IMR-90 (cell line): ENCODE results near the gene HS3ST5. TPM values are rescaled to one million over a fixed set of nuclear protein-coding genes. Genes with fewer than 3 reads are reported as not detected.
A peak's percentile ranks its signal among the peaks of the same experiment; 100 is the strongest.

Source experiments
- ATAC-seq: fragments of 200-7000 bp; cut with Tn5 transposase; 2 replicates; pipeline ENCODE4 v1.9.1; 2020; ENCODE audit warnings: low read depth, mild to moderate bottlenecking, moderate library complexity
- BruUV-seq: library from RNA; stranded (reverse); fragments of 400-500 nt; replicated peaks from 2 replicates; lab custom pipeline; 2021; lab: Mats Ljungman, UMichigan
- CTCF ChIA-PET: fragments of 300-600 bp; formaldehyde crosslinking; extraction: SDS; loops from one replicate; lab custom pipeline; 2021; ENCODE audit warnings: antibody characterized with exemption; lab: Yijun Ruan, JAX
- POLR2A ChIA-PET: fragments of 300-600 bp; sonication (Branson Sonifier 250); formaldehyde crosslinking; loops from one replicate; lab custom pipeline; 2022; ENCODE audit warnings: antibody characterized with exemption; ENCODE audit not compliant: unreplicated experiment; lab: Charles Lee
- DNase-seq: peaks from one replicate; pipeline ENCODE4 v3.0.0; 2013
- H2AFZ ChIP-seq: replicated peaks from 2 replicates; pipeline ENCODE3; 2013; ENCODE audit warnings: low read length, mild to moderate bottlenecking; ENCODE audit not compliant: poor library complexity
- H2AK5ac ChIP-seq: 2 replicates; pipeline ENCODE4 v1.6.1; 2013; ENCODE audit warnings: low read depth, low read length, inconsistent platforms
- H2AK9ac ChIP-seq: replicated peaks from 2 replicates; pipeline ENCODE3; 2013; ENCODE audit warnings: mild to moderate bottlenecking, low read depth, low read length, moderate library complexity; ENCODE audit not compliant: poor library complexity
- H2BK120ac ChIP-seq: 2 replicates; pipeline ENCODE4 v1.6.1; 2013; ENCODE audit warnings: low read depth, low read length, inconsistent platforms
- H2BK15ac ChIP-seq: 3 replicates; pipeline ENCODE4 v1.6.1; 2013; ENCODE audit warnings: low read depth, low read length, inconsistent platforms
- H2BK20ac ChIP-seq: 2 replicates; pipeline ENCODE4 v1.6.1; 2013; ENCODE audit warnings: low read depth, mild to moderate bottlenecking, inconsistent platforms, low read length, moderate library complexity
- H2BK5ac ChIP-seq: 2 replicates; pipeline ENCODE4 v1.6.1; 2013; ENCODE audit warnings: mild to moderate bottlenecking, low read depth, low read length, inconsistent platforms; ENCODE audit not compliant: poor library complexity, severe bottlenecking
- H3K14ac ChIP-seq: replicated peaks from 2 replicates; pipeline ENCODE4 v1.6.1; 2013; ENCODE audit warnings: low read depth, low read length, inconsistent platforms
- H3K18ac ChIP-seq: 2 replicates; pipeline ENCODE4 v1.6.1; 2013; ENCODE audit warnings: low read depth, low read length, control low read depth
- H3K23ac ChIP-seq: 2 replicates; pipeline ENCODE4 v1.6.1; 2013; ENCODE audit warnings: low read depth, low read length, inconsistent platforms
- H3K27ac ChIP-seq: 2 replicates; pipeline ENCODE4 v1.5.1; 2013; ENCODE audit warnings: mild to moderate bottlenecking, control low read depth, low read length; ENCODE audit not compliant: insufficient read depth
- H3K27me3 ChIP-seq: 2 replicates; pipeline ENCODE4 v1.6.1; 2013; ENCODE audit warnings: low read length; ENCODE audit not compliant: control insufficient read depth, insufficient read depth
- H3K36me3 ChIP-seq: 2 replicates; pipeline ENCODE4 v1.6.1; 2013; ENCODE audit warnings: low read length, mixed read lengths; ENCODE audit not compliant: control insufficient read depth, insufficient read depth
- H3K4ac ChIP-seq: 2 replicates; pipeline ENCODE4 v1.6.1; 2013; ENCODE audit warnings: low read depth, low read length, inconsistent platforms
- H3K4me1 ChIP-seq: 2 replicates; pipeline ENCODE4 v1.6.1; 2013; ENCODE audit warnings: low read length, mixed read lengths; ENCODE audit not compliant: control insufficient read depth, insufficient read depth
- H3K4me2 ChIP-seq: 2 replicates; pipeline ENCODE4 v1.6.1; 2013; ENCODE audit warnings: low read depth, mild to moderate bottlenecking, control low read depth, low read length, moderate library complexity
- H3K4me3 ChIP-seq: 2 replicates; pipeline ENCODE4 v1.5.1; 2013; ENCODE audit warnings: low read depth, mild to moderate bottlenecking, control low read depth, low read length, moderate library complexity; ENCODE audit not compliant: insufficient read depth
- H3K56ac ChIP-seq: 2 replicates; pipeline ENCODE4 v1.6.1; 2013; ENCODE audit warnings: low read length, inconsistent platforms; ENCODE audit not compliant: insufficient read depth; ENCODE audit errors: extremely low read depth
- H3K79me1 ChIP-seq, 2 experiments: 2 replicates each; pipeline ENCODE4 v1.6.1; 2013; ENCODE audit warnings: low read length in 2 of 2, inconsistent platforms in 1 of 2, low read depth in 1 of 2
- H3K9ac ChIP-seq: 2 replicates; pipeline ENCODE4 v1.6.1; 2013; ENCODE audit warnings: low read depth, low read length, control low read depth
- H3K9me1 ChIP-seq: 2 replicates; pipeline ENCODE4 v1.6.1; 2013; ENCODE audit warnings: low read length, inconsistent platforms; ENCODE audit not compliant: insufficient read depth
- H3K9me3 ChIP-seq: 2 replicates; pipeline ENCODE4 v1.6.1; 2013; ENCODE audit warnings: low read length; ENCODE audit not compliant: control insufficient read depth, insufficient read depth
- H4K20me1 ChIP-seq: 2 replicates; pipeline ENCODE4 v1.6.1; 2013; ENCODE audit warnings: low read length, inconsistent platforms; ENCODE audit not compliant: insufficient read depth
- H4K5ac ChIP-seq: 2 replicates; pipeline ENCODE4 v1.6.1; 2013; ENCODE audit warnings: mild to moderate bottlenecking, low read depth, low read length, control low read depth
- H4K8ac ChIP-seq, 2 experiments: 2 replicates each; pipeline ENCODE4 v1.6.1; 2013; ENCODE audit warnings: low read depth in 2 of 2, low read length in 2 of 2, control low read depth in 1 of 2, inconsistent platforms in 1 of 2
- H4K91ac ChIP-seq: 2 replicates; pipeline ENCODE4 v1.6.1; 2013; ENCODE audit warnings: low read depth, low read length, inconsistent platforms; ENCODE audit not compliant: insufficient read depth
- FOS ChIP-seq: fragments of 150-350 bp; IDR thresholded peaks from 2 replicates; pipeline ENCODE4 v1.6.1; 2016; ENCODE audit warnings: low read depth, low read length
- MXI1 ChIP-seq: IDR thresholded peaks from 2 replicates; pipeline ENCODE4 v1.6.1; 2012; ENCODE audit warnings: low read depth, mild to moderate bottlenecking, low read length, moderate library complexity, borderline replicate concordance
- WGBS, 2 experiments: methylation state at CpG; one replicate each; pipeline versions ENCODE4 v1.1.5 to v1.1.7; 2013; ENCODE audit warnings: missing lambda C conversion rate in 2 of 2; ENCODE audit not compliant: insufficient read length in 1 of 2; ENCODE audit errors: extremely low coverage in 2 of 2; 5-methylcytosine and 5-hydroxymethylcytosine counted together
- dilution Hi-C: fragments of 300-500 bp; cut with HindIII; formaldehyde crosslinking; loops from one replicate; pipeline ENCODE4 v1.14.3; 2018; ENCODE audit warnings: low sequenced_read_pairs; ENCODE audit not compliant: unreplicated experiment
- in situ Hi-C: fragments of 300-500 bp; cut with MboI; formaldehyde crosslinking; loops from 3 replicates; pipeline ENCODE4 v1.14.3; 2019; ENCODE audit warnings: low sequenced_read_pairs, inconsistent platforms, mixed read lengths
- intact Hi-C: fragments of 100-400 bp; cut with micrococcal nuclease; formaldehyde crosslinking; loops from 2 replicates; pipeline ENCODE4 v1.10.0; 2022
- polyA plus RNA-seq, 3 experiments: library from polyadenylated mRNA; depleted of rRNA; stranded (reverse); fragments of >200 nt; gene quantifications; 2 replicates each; pipeline ENCODE4 v1.2.3, GENCODE V29; 2012; ENCODE audit warnings: low replicate concordance in 1 of 3
- total RNA-seq: library from RNA; depleted of rRNA; stranded (reverse); fragments of >200 nt; gene quantifications from 2 replicates; pipeline ENCODE4 v1.2.3, GENCODE V29; 2012

The HS3ST5 gene
- total and polyA plus RNA-seq, 2 of the 4 experiments (the other 2 are of a cell fraction) = not detected

DNA sequence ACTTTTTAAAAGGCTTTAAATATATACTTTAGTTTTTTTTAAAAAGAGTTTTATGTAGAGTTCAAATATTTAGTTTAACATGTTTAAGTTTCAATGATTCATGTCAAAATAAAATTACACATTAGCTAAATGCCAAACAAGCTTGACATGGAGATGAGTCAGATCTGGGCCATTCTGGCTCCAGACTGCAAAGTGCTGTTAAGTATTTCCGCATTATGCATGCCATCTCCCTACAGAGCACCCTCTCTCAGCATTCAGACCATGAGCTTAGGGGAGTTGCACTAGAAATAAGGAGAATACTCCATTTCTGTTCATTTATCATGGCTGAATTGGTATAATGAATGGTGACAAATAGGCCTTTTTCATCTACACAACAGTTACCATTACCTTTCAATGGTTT lies 21.5 kb upstream of the HS3ST5 start:
- WGBS, 2 experiments = no CpG with 5 or more reads among the region's 1 CpG
- CTCF ChIA-PET = interaction anchor here (0.6 to 1.2 kb wide), 3 partner anchors 12 to 61 kb away, joined by 3 to 10 read pairs (median 7); no protein-coding TSS in a partner anchor
- dilution Hi-C loops = no loop called here

More for the DNA sequence above, 21.5 kb upstream of the HS3ST5 start:
- no peaks in the 10 kb centered on the region for H3K4me1 ChIP-seq
- H3K79me1 ChIP-seq = no peaks in the 10 kb centered on the region
- no peak overlapping the region for H2BK5ac ChIP-seq
- H3K27ac ChIP-seq = no peak overlapping the region
- H3K18ac ChIP-seq = no peak overlapping the region
- no peak overlapping the region for H2BK15ac ChIP-seq
- no peaks in the 10 kb centered on the region for H3K36me3 ChIP-seq
- H2AK9ac ChIP-seq = no peak overlapping the region
- H2BK120ac ChIP-seq = no peak overlapping the region; the same call in 1 of the 2 replicates
- peak overlapping the region; percentile 20; the same call in 1 of the 2 replicates for H2BK20ac ChIP-seq
- in situ Hi-C loops (no loop called here), intact Hi-C loops (no loop called here)
- peak; percentile 78 for DNase-seq
- no peak overlapping the region for H3K4me3 ChIP-seq
- H3K56ac ChIP-seq = no peak overlapping the region
- H3K23ac ChIP-seq = no peak overlapping the region
- no peak overlapping the region for H3K4me2 ChIP-seq
- TF ChIP-seq MXI1 (no peak), FOS (peak; percentile 32; the same call in 1 of the 2 replicates)
- no peaks in the 10 kb centered on the region for H3K9me1 ChIP-seq
- ATAC-seq = peak; percentile 98
- H2AFZ ChIP-seq = no peak overlapping the region
- POLR2A ChIA-PET = no interaction called here
- no peaks in the 10 kb centered on the region for H3K27me3 ChIP-seq
- no peak overlapping the region for H4K5ac ChIP-seq
- no peak overlapping the region for H3K14ac ChIP-seq
- BruUV-seq = no TSS peak
- no peak overlapping the region for H4K91ac ChIP-seq
- no peaks in the 10 kb centered on the region for H4K20me1 ChIP-seq
- no peak overlapping the region for H2AK5ac ChIP-seq
- no peak overlapping the region; a peak in 1 of 4 replicates for H4K8ac ChIP-seq
- no peak overlapping the region for H3K9ac ChIP-seq
- H3K4ac ChIP-seq = no peak overlapping the region
- H3K9me3 ChIP-seq = no peaks in the 10 kb centered on the region
